Activated T-cell treated with anti-CD3 and anti-CD28 coated beads, Interleukin-2, amount 50 U/mL, for 1 hour (primary cell): ENCODE measurements around the gene DCTPP1.

ENCODE experiments used
- DNase-seq: peaks from one replicate; pipeline ENCODE4 v3.0.0-alpha.2; 2020

Gene DCTPP1

GRCh38 chr16:30380072-30380802 is 49.6 kb downstream of the DCTPP1 start:
- no peak for DNase-seq

DNA sequence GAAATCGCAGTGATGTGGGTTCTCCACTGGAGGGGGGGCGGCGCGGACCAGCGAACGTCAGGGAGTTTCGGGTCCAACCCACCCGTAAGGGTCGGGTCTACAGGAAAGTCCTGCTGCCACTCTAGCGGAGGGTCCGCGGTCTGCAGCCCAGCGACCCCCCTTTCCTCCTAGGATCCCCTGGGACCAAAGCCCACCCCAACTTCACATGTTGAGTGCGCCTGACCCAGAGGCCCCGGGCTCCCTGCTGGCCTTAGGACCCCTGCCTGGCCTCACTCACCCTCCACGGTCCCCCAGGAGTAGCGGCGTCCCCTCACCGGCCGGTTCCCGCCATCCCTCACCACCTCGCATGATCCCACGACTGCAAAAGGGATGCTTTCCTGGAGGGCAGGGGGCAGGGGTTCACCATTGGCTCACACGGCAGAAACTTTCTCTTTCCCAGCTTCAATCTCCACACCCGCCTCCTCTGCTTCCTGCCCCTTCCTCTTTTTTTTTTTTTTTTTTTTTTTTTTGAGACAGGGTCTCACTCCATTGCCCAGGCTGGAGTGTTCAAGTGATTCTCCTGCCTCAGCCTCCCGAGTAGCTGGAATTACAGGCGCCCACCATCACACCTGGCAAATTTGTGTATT is 50.6 kb downstream of the DCTPP1 start:
- DNase-seq = no peak

DNA sequence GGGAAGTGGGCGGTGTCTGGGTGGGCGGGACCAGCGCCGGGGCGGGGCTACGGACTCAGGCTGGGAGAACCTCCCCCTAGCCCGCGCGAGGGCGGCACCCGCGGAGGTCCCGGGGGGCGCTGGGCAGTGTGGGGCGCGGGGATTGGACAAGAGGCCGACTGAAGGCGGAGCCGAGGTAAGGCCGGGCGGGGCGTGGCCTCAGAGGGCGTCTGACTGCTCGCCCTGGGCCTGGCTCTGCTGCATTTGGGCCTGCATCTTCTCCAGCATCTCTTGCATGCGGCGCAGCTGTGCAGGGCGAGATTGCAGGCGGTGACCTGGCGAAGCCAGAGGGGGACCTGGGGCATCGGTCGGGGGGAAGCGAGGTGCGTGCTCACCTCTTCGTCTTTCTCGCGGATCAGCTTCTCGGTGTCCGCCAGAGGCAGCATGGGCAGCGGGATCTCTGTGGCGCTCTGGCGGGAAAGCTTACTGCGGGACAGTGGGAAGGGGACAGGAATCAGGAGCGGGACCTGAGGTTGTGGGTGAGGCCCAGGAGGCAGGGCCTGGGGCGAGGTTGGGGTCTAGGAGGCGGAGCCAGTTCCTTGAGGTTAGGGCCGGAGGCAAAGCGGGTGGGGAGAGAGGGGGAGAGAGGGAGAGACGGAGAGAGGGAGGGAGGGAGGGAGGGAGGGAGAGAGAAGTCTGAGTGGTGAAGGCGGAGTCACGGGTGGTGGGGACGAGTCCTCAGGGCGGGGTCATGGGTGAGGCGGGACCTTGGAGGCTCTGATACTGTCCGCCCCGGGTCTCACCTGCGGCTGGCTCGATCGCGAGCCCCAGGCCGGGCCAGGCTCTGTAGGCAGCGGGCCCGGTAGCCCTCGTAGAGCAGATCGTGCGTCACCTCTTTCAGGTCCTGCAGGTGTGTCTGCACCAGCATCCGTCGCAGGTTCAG is 51.3 kb downstream of the DCTPP1 start:
- peak; percentile 100 for DNase-seq

DNA sequence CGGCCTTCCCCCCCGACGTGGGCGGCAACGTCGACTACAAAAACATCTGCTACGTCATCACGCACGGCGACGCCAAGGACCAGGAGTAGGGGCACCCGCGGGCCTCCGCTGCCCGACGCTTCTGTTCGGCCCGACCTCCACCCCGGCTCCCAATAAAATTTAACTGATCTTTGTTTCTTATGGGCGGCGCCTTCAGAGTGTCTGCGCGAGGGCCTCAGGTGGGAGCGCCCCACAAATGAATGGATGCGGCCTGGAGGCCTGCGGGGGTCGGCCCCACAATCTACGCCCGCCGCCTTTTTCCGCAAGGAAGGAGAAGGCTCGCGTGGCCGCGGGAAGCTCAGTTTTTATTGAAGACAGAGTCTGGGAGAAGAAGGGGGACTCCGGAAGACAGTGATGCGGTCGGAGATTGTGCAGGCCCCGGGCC is 52.0 kb downstream of the DCTPP1 start:
- peak; percentile 91 for DNase-seq

- no peak for DNase-seq
Observed at GRCh38 chr16:30377050-30377811, 52.6 kb downstream of the DCTPP1 start.

GRCh38 chr16:30376461-30376902 is 53.3 kb downstream of the DCTPP1 start:
- no peak for DNase-seq

DNA sequence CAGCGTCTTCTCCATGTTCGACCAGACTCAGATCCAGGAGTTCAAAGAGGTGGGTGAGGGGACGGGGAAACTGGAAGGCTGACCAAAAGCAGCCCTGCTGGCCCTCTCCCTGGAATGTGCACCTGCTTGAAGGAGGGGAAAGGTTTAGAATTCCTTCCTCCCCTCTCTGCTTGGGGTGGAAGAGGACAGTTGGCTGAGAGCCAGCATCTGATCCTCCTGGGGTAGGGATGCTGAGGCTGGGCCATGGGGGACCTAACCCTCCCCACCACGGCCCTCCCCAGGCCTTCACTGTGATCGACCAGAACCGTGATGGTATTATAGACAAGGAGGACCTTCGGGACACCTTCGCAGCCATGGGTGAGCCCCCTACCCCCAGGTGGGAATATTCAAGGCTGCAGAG is 54.0 kb downstream of the DCTPP1 start:
- no peak for DNase-seq

DNA sequence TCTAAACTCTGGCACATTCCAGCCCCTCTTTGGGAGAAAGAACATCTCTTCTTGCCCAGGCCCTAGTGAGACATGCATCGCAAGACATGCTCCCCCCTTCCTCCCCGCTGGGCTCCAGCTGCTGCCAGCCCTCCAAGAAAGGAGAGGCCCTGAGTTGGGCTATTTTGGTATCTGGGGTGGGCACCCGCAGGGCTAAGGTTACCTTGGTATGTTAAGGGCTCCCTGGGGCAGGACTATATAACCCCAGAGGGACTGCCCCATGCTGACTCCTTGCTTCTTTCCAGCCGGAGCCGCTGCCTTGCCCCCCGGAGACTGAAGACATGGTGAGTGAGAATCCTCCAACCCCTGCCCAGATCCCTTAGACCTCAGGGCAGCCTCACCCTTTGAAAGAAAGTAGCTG is 55.3 kb downstream of the DCTPP1 start, which contains the start of gene MYL11:
Gene MYL11 (plus strand): TSS at position 265 of the 400 bp plus-strand sequence. CDS start 56 bp downstream, at position 321.
- no peak for DNase-seq
